HG02588 (cell line): Measurements from ENCODE around the gene GNPTG.

Experiments used
- ATAC-seq: cut with Tn5 transposase; IDR thresholded peaks from one replicate; pipeline ENCODE4 v1.9.1; 2021; ENCODE audit warnings: mild to moderate bottlenecking, moderate library complexity; ENCODE audit not compliant: unreplicated experiment

Gene GNPTG

GRCh38 chr16:1392826-1393225 is 41.1 kb downstream of the GNPTG start:
- ATAC-seq: no peak

GRCh38 chr16:1393613-1394176 is 42.0 kb downstream of the GNPTG start:
- ATAC-seq: no peak

- no peak for ATAC-seq
Observed at GRCh38 chr16:1394367-1394951, 42.7 kb downstream of the GNPTG start.

GRCh38 chr16:1395444-1396031 is 43.8 kb downstream of the GNPTG start:
- ATAC-seq: no peak

- ATAC-seq: no peak
Observed at GRCh38 chr16:1397779-1398178, 46.0 kb downstream of the GNPTG start.

GRCh38 chr16:1398351-1398750 is 46.6 kb downstream of the GNPTG start:
- no peak for ATAC-seq

GRCh38 chr16:1398826-1399581 is 47.3 kb downstream of the GNPTG start:
- no peak for ATAC-seq

- no peak for ATAC-seq
Observed at GRCh38 chr16:1401061-1401757, 49.5 kb downstream of the GNPTG start.

- ATAC-seq: no peak
Observed at GRCh38 chr16:1401758-1402154, 50.0 kb downstream of the GNPTG start.

GRCh38 chr16:1403036-1403435 is 51.3 kb downstream of the GNPTG start:
- no peak for ATAC-seq

GRCh38 chr16:1403733-1404132 is 52.0 kb downstream of the GNPTG start:
- no peak for ATAC-seq

GRCh38 chr16:1407753-1408152 is 56.0 kb downstream of the GNPTG start:
- ATAC-seq: peak; percentile 11

GRCh38 chr16:1408171-1408837 is 56.6 kb downstream of the GNPTG start:
- peak; percentile 66 for ATAC-seq

- ATAC-seq: no peak
Observed at GRCh38 chr16:1412847-1413246, 61.1 kb downstream of the GNPTG start.
